PFSK-1 (cell line): Measurements from ENCODE around the gene TPX2.

Experiments
- FOXP2 ChIP-seq: optimal IDR thresholded peaks from 2 replicates; pipeline ENCODE3; 2011; ENCODE audit warnings: borderline replicate concordance, control low read depth, inconsistent platforms; ENCODE audit not compliant: insufficient read depth; ENCODE audit errors: extremely low read length, extremely low read depth
- POLR2AphosphoS5 ChIP-seq: IDR thresholded peaks from 2 replicates; pipeline ENCODE4 v1.6.1; 2012; ENCODE audit warnings: low read depth, mild to moderate bottlenecking, control low read depth, low read length, moderate library complexity
- REST ChIP-seq, 2 experiments: IDR thresholded peaks; 2 replicates each; pipeline versions ENCODE4 v1.6.1 to v1.8.0; 2011 to 2012; ENCODE audit warnings: low read depth in 2 of 2, low read length in 2 of 2, control low read depth in 1 of 2, inconsistent platforms in 1 of 2, mild to moderate bottlenecking in 1 of 2, moderate library complexity in 1 of 2; ENCODE audit not compliant: insufficient read depth in 1 of 2
- SIN3A ChIP-seq: IDR thresholded peaks from 2 replicates; pipeline ENCODE4 v1.6.1; 2012; ENCODE audit warnings: mild to moderate bottlenecking, low read length, moderate library complexity, borderline replicate concordance; ENCODE audit not compliant: insufficient read depth
- TAF1 ChIP-seq: IDR thresholded peaks from 2 replicates; pipeline ENCODE4 v1.6.1; 2012; ENCODE audit warnings: low read length, control low read depth, borderline replicate concordance; ENCODE audit not compliant: insufficient read depth

The TPX2 gene

GRCh38 chr20:31715766-31716165 lies 23.3 kb upstream of the TPX2 start:
- TF ChIP-seq SIN3A (no peak), FOXP2 (no peak), TAF1 (no peak), REST (IDR thresholded peaks at IDR 0.05; ENCODE audit: insufficient read depth in 1 of 2, low read depth in 2 of 2, low read length in 2 of 2) (no peak), POLR2AphosphoS5 (no peak)

- TF ChIP-seq FOXP2 (no peak), REST (IDR thresholded peaks at IDR 0.05; ENCODE audit: insufficient read depth in 1 of 2, low read depth in 2 of 2, low read length in 2 of 2) (no peak), SIN3A (no peak), TAF1 (no peak), POLR2AphosphoS5 (no peak)
Measured at GRCh38 chr20:31716351-31716750, 22.7 kb upstream of the TPX2 start.

GRCh38 chr20:31716818-31717477 lies 22.1 kb upstream of the TPX2 start:
- TF ChIP-seq TAF1 = no peak

GRCh38 chr20:31717478-31718201 lies 21.4 kb upstream of the TPX2 start:
- no peak for TF ChIP-seq TAF1
- no peak for TF ChIP-seq REST (IDR thresholded peaks at IDR 0.05; ENCODE audit: insufficient read depth in 1 of 2, low read depth in 2 of 2, low read length in 2 of 2)
- TF ChIP-seq POLR2AphosphoS5 = no peak
- no peak for TF ChIP-seq FOXP2
- TF ChIP-seq SIN3A = no peak

GRCh38 chr20:31718952-31719643 lies 20.0 kb upstream of the TPX2 start:
- TF ChIP-seq REST (IDR thresholded peaks at IDR 0.05; ENCODE audit: insufficient read depth in 1 of 2, low read depth in 2 of 2, low read length in 2 of 2) = no peak
- TF ChIP-seq SIN3A = no peak
- TF ChIP-seq POLR2AphosphoS5 = no peak
- TF ChIP-seq TAF1 = no peak
- no peak for TF ChIP-seq FOXP2
